H9 (cell line): ENCODE measurements around the gene LRCOL1. TPM values are rescaled to one million over a fixed set of nuclear protein-coding genes. Genes with fewer than 3 reads are reported as not detected.

Experiments used
- DNase-seq: peaks from one replicate; pipeline ENCODE4 v3.0.0-alpha.2; 2017
- H2AFZ ChIP-seq: one replicate; pipeline ENCODE4 v1.6.1; 2013; ENCODE audit warnings: mild to moderate bottlenecking, low read length, control low read depth, moderate library complexity
- H2AK5ac ChIP-seq: 2 replicates; pipeline ENCODE4 v1.6.1; 2013; ENCODE audit warnings: low read length, control low read depth, mixed read lengths; ENCODE audit not compliant: insufficient read length
- H2BK120ac ChIP-seq: one replicate; pipeline ENCODE4 v1.6.1; 2013; ENCODE audit warnings: low read depth, mild to moderate bottlenecking, low read length, control low read depth, inconsistent platforms; ENCODE audit not compliant: poor library complexity, severe bottlenecking
- H2BK12ac ChIP-seq: 2 replicates; pipeline ENCODE4 v1.6.1; 2013; ENCODE audit warnings: low read length, control low read depth, mixed read lengths, low read depth; ENCODE audit not compliant: insufficient read length
- H2BK15ac ChIP-seq: 2 replicates; pipeline ENCODE4 v1.6.1; 2013; ENCODE audit warnings: low read depth, low read length, control low read depth
- H2BK20ac ChIP-seq: one replicate; pipeline ENCODE4 v1.6.1; 2013; ENCODE audit warnings: low read depth, mild to moderate bottlenecking, low read length, control low read depth, inconsistent platforms; ENCODE audit not compliant: poor library complexity, severe bottlenecking
- H2BK5ac ChIP-seq: 2 replicates; pipeline ENCODE4 v1.6.1; 2013; ENCODE audit warnings: low read length, control low read depth, mixed read lengths; ENCODE audit not compliant: insufficient read length
- H3K14ac ChIP-seq: 2 replicates; pipeline ENCODE4 v1.6.1; 2013; ENCODE audit warnings: low read length, control low read depth; ENCODE audit not compliant: insufficient read depth
- H3K18ac ChIP-seq: 2 replicates; pipeline ENCODE4 v1.6.1; 2013; ENCODE audit warnings: low read depth, mild to moderate bottlenecking, mixed read lengths, low read length, control low read depth; ENCODE audit not compliant: insufficient read length
- H3K23ac ChIP-seq: 2 replicates; pipeline ENCODE4 v1.6.1; 2013; ENCODE audit warnings: low read length, control low read depth, mixed read lengths, low read depth; ENCODE audit not compliant: insufficient read length
- H3K23me2 ChIP-seq: 2 replicates; pipeline ENCODE4 v1.6.1; 2013; ENCODE audit warnings: low read depth, mild to moderate bottlenecking, mixed read lengths, low read length, control low read depth; ENCODE audit not compliant: insufficient read length, poor library complexity, severe bottlenecking
- H3K27ac ChIP-seq: 2 replicates; pipeline ENCODE4 v1.5.1; 2013; ENCODE audit warnings: low read length, control low read depth, mixed read lengths, low read depth; ENCODE audit not compliant: insufficient read length
- H3K27me3 ChIP-seq: 2 replicates; pipeline ENCODE4 v1.6.1; 2013; ENCODE audit warnings: low read length, control low read depth, inconsistent platforms; ENCODE audit not compliant: insufficient read depth
- H3K4ac ChIP-seq: 2 replicates; pipeline ENCODE4 v1.6.1; 2013; ENCODE audit warnings: low read depth, mild to moderate bottlenecking, control low read depth, inconsistent platforms, low read length, moderate library complexity
- H3K4me1 ChIP-seq: 2 replicates; pipeline ENCODE4 v1.6.1; 2013; ENCODE audit warnings: low read length, control low read depth, inconsistent platforms; ENCODE audit not compliant: insufficient read depth
- H3K4me2 ChIP-seq: 2 replicates; pipeline ENCODE4 v1.6.1; 2013; ENCODE audit warnings: low read length, control low read depth, mixed read lengths; ENCODE audit not compliant: insufficient read length, insufficient read depth
- H3K56ac ChIP-seq: 2 replicates; pipeline ENCODE4 v1.6.1; 2013; ENCODE audit warnings: low read depth, mild to moderate bottlenecking, mixed read lengths, low read length, control low read depth; ENCODE audit not compliant: insufficient read length
- H3K79me1 ChIP-seq: 2 replicates; pipeline ENCODE4 v1.6.1; 2013; ENCODE audit warnings: low read depth, mild to moderate bottlenecking, moderate library complexity, low read length, control low read depth, inconsistent platforms; ENCODE audit not compliant: insufficient read depth, poor library complexity, severe bottlenecking
- H3K79me2 ChIP-seq: 2 replicates; pipeline ENCODE4 v1.6.1; 2013; ENCODE audit warnings: low read length, control low read depth, inconsistent platforms; ENCODE audit not compliant: insufficient read depth
- H3K9ac ChIP-seq: 2 replicates; pipeline ENCODE4 v1.6.1; 2013; ENCODE audit warnings: low read length, control low read depth, mixed read lengths; ENCODE audit not compliant: insufficient read length; ENCODE audit errors: extremely low read depth
- H3K9me3 ChIP-seq: one replicate; pipeline ENCODE4 v1.6.1; 2013; ENCODE audit warnings: low read depth, low read length, inconsistent platforms; ENCODE audit not compliant: control insufficient read depth
- H3T11ph ChIP-seq: one replicate; pipeline ENCODE4 v1.6.1; 2013; ENCODE audit warnings: mild to moderate bottlenecking, low read length, control low read depth, inconsistent platforms
- H4K20me1 ChIP-seq: one replicate; pipeline ENCODE4 v1.6.1; 2013; ENCODE audit not compliant: control insufficient read depth, insufficient read length, insufficient read depth
- H4K5ac ChIP-seq: 2 replicates; pipeline ENCODE4 v1.6.1; 2013; ENCODE audit warnings: low read depth, mild to moderate bottlenecking, mixed read lengths, low read length, control low read depth; ENCODE audit not compliant: insufficient read length
- H4K8ac ChIP-seq: replicated peaks from 2 replicates; pipeline ENCODE4 v1.6.1; 2013; ENCODE audit warnings: low read length, control low read depth, mixed read lengths, low read depth; ENCODE audit not compliant: insufficient read length
- H4K91ac ChIP-seq: 2 replicates; pipeline ENCODE4 v1.6.1; 2013; ENCODE audit warnings: low read depth, mild to moderate bottlenecking, moderate library complexity, mixed read lengths, low read length, control low read depth; ENCODE audit not compliant: insufficient read length
- H3K27ac Mint-ChIP-seq, 3 experiments: 2 replicates in 2 of 3; 3 replicates in 1 of 3; pipeline ENCODE4 v1.8.0; 2020 to 2021; ENCODE audit warnings: mixed read lengths in 3 of 3, mild to moderate bottlenecking in 1 of 3, moderate library complexity in 1 of 3
- H3K27me3 Mint-ChIP-seq: 2 replicates; pipeline ENCODE4 v1.8.0; 2021; ENCODE audit warnings: low read depth, mild to moderate bottlenecking, moderate library complexity, mixed read lengths
- H3K36me3 Mint-ChIP-seq, 3 experiments: 2 replicates in 2 of 3; 3 replicates in 1 of 3; pipeline ENCODE4 v1.8.0; 2020 to 2021; ENCODE audit warnings: low read depth in 3 of 3, mixed read lengths in 3 of 3; ENCODE audit not compliant: insufficient read depth in 1 of 3
- H3K4me1 Mint-ChIP-seq, 2 experiments: 2 replicates each; pipeline ENCODE4 v1.8.0; 2020; ENCODE audit warnings: mixed read lengths in 2 of 2
- H3K4me3 Mint-ChIP-seq, 2 experiments: 2 replicates in 1 of 2; 3 replicates in 1 of 2; pipeline ENCODE4 v1.8.0; 2020 to 2021; ENCODE audit warnings: mild to moderate bottlenecking in 2 of 2, mixed read lengths in 2 of 2, moderate library complexity in 1 of 2
- H3K9me3 Mint-ChIP-seq, 2 experiments: 2 replicates in 1 of 2; 3 replicates in 1 of 2; pipeline ENCODE4 v1.8.0; 2020; ENCODE audit warnings: mild to moderate bottlenecking in 2 of 2, mixed read lengths in 2 of 2, moderate library complexity in 1 of 2
- CTCF ChIP-seq: fragments of 200-600 bp; sonication (generic); conservative IDR thresholded peaks from 3 replicates; pipeline ENCODE4 v1.8.0; 2021; ENCODE audit warnings: antibody characterized with exemption, mild to moderate bottlenecking
- WGBS: extraction: QIAGEN DNeasy Blood & Tissue Kit; methylation state at CpG from one replicate; pipeline ENCODE4 v1.1.7; 2013; ENCODE audit warnings: missing lambda C conversion rate, low lambda C conversion rate, mixed read lengths; ENCODE audit not compliant: insufficient read length; ENCODE audit errors: extremely low coverage; 5-methylcytosine and 5-hydroxymethylcytosine counted together
- total RNA-seq: library from RNA; stranded (reverse); gene quantifications from 2 replicates; pipeline ENCODE4 v1.2.1, GENCODE V29; 2021

Gene LRCOL1
- total RNA-seq, 1 experiment from 2014 or later = not detected

GRCh38 chr12:132659146-132659545 lies 48.8 kb upstream of the LRCOL1 start:
- Histone ChIP-seq H3K56ac (no peak overlapping the region), H3K23ac (no peak overlapping the region), H3K79me2 (no peaks in the 10 kb centered on the region), H3K27me3 (no peaks in the 10 kb centered on the region), H3K27ac (no peak overlapping the region), H2BK20ac (no peak overlapping the region), H3K14ac (no peak overlapping the region), H3K4me1 (no peaks in the 10 kb centered on the region), H4K5ac (no peak overlapping the region), H4K20me1 (no peaks in the 10 kb centered on the region), H2BK12ac (no peak overlapping the region), H3K9me3 (no peaks in the 10 kb centered on the region), H4K91ac (no peak overlapping the region), H2AFZ (no peak overlapping the region), H3K4ac (no peak overlapping the region), H2BK120ac (no peak overlapping the region), H3K9ac (no peak overlapping the region), H2AK5ac (no peak overlapping the region), H2BK15ac (no peak overlapping the region), H3T11ph (no peak overlapping the region), H3K79me1 (no peaks in the 10 kb centered on the region), H4K8ac (no peak overlapping the region), H3K4me2 (no peak overlapping the region), H3K23me2 (no peaks in the 10 kb centered on the region), H3K18ac (no peak overlapping the region), H2BK5ac (no peak overlapping the region)
- WGBS = no CpG with 5 or more reads among the region's 16 CpGs
- Mint-ChIP-seq H3K9me3 (no peaks in the 10 kb centered on the region), H3K36me3 (peaks cover 50 to 93% (median 87%) of the 10 kb centered on the region in 3 experiments), H3K27ac (no peak overlapping the region), H3K4me1 (no peaks in the 10 kb centered on the region), H3K4me3 (no peak overlapping the region), H3K27me3 (no peaks in the 10 kb centered on the region)
- DNase-seq = no peak
- TF ChIP-seq CTCF = no peak
